Inferior parietal cortex (tissue), 1 donor: ENCODE results near the gene SYNE1.

ENCODE experiments used
- DNase-seq: peaks from one replicate; pipeline ENCODE4 v3.0.0-alpha.2; 2016; ENCODE audit errors: extremely low spot score

SYNE1 gene

DNA sequence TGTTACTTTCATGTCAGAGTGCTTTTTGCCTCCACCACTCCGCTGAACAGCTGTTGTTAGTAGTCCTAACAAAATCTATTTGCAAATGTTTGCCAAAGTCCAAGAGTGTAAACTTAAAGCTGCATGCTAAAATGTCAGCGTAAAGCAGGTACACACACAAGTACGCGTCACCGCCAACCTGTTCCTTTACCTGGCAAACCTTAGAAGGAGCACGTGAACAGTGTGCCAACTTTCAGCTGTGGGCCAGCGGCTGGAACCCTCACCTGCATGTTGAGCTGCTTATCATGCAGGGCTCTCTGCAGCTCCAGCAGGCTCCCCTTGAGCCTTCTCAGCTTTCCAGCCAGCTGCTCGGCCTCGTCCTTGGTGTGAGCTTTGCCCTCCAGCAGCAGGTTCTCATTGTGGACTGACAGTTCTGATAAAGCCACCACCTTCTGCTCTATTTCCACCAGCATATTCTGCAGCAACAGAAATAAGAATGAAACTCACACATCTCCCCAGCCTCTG is 359.3 kb downstream of the SYNE1 start:
- no peak for DNase-seq

DNA sequence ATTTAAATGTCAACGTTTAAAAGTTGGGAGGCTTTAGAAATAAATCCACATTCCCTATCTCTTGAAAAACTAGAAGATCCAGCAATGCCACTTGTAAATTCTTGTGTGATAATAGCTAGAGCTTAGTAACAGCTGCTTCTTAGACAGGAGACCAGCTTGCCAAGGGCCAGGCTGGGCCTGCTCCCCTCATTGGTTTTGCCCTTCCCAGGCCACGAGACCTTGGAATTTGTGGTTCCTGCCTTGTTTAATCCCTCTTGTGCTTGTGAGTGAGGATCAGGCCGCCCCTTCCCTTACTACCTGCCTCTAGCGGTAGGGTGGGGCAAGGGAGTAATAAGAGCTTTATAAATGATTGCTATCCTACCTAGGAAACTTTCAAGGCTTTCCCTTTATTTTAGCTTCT is 363.5 kb downstream of the SYNE1 start:
- DNase-seq, result no peak

DNA sequence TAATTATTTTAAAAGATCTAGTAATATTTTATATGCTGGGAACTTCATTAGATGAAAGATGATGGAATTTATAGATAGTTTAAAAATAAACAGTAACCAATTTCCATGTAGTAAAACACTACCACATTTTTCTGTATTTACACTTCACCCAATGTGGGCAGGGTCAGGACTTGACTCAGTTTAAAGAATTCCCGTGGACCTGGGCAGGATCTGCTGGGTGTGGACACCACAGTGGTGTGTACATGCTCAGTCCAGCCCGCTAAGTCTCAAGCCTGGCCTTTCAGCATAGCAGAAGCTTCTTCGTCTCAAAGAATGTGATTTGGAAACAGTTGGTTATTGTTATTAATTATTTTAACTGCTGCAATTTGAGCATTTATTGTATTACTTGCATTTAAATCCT is 364.2 kb downstream of the SYNE1 start:
- DNase-seq, result no peak

DNA sequence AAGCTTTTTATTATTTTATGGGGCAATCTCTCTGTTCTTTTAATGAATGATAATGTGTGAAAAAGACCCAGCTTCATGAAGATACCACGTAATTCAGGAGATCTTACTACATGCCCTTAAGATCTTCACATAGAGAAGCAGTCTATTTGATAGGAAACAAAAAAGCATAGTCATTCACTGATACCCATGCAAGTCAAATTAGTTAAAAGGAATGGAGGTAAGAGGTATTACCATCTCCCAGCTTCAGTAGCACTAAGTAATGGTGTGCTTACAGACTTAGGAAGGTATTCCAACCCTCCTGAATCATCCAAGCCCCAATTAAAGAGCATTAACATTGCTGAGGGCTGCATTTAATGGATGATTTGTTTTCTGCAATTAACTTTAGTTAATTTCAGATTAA is 364.7 kb downstream of the SYNE1 start:
- DNase-seq, result no peak

DNA sequence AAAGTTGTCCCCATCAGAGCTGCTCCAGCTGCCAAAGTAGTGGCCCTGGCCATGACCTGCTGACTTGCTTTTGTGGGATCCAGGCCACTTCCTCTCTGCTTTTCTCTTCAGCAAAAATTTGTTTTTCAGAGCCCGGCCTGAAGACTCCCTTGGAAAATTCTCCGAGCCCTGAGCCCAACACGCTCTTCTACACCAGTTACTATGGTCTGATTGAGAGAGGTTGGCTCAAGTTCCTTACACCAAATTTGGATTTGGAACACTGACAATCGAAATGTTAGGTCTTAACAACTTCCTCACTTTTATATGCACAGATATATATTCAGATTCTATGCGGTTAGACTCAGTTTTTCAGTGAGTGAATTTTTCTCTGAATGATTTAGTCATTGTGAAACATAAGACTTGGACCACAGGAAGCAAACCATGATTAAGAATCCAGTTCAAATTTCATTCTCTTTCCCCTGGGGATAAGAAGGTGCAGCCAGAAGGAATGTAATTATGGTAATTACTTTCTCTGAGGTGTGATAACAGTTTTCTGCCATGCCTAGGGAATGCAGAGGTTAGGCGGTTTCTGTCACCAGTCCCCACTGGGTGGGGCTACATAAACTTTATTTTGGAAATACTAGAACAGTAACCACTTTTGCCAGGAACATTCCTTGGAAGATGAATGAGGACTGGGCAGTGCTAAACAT is 365.2 kb downstream of the SYNE1 start:
- DNase-seq, result no peak

DNA sequence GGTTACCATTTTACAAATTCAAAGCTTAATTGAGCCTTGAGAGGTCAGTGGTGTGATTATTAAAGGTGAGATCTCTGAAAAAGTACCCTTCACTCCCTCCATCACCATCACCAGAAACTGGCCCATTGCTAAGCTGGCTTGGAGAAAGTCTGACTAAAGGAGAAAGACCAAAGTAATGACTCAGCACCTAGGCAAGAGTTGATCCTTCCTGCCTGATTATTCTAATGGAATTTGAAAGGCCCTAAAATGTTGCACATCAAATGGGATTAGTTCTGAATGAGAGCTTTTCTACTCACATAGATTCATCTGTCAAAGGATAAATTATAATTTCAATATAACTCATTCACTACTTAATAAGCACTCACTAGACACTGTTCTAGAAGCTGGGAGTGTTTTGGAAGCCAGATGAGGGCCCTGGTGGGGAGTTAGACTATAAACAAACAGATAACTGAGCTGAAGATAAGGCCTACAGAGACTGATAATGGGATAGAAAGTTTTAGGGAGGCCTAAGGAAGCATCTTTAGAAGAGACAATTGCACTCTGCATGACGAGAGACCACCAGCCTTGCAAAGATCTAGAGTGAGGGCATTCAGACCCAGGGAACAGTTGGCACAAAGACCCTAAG is 366.7 kb downstream of the SYNE1 start:
- DNase-seq, result no peak

DNA sequence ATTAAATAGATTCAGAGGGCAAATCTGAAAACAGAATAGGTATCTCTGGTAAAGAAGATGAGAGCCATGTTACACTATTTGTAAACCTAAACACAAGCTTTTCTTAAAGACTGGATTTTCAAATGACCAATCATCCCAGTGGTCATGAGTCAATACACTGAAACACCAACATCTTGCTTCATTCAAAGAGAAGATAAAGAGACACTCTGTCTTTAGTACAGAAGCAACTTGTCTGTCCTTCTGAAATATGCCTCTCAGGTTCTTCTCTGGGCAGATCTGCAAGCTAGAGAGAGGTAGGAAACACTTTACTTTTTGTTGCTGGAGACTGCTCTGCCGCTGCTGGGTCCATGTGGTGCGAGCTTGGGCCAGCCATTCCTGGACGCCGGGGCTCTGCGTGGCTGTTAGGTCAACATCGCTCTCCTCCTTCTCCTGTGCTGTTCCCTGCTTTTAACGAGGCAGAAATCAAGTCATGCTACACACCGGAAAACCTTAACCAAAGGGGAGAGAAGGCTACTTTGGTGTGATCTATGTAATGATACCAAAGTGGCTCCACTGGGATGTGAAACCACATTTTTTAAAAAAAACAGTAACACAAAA is 368.2 kb downstream of the SYNE1 start:
- no peak for DNase-seq

DNA sequence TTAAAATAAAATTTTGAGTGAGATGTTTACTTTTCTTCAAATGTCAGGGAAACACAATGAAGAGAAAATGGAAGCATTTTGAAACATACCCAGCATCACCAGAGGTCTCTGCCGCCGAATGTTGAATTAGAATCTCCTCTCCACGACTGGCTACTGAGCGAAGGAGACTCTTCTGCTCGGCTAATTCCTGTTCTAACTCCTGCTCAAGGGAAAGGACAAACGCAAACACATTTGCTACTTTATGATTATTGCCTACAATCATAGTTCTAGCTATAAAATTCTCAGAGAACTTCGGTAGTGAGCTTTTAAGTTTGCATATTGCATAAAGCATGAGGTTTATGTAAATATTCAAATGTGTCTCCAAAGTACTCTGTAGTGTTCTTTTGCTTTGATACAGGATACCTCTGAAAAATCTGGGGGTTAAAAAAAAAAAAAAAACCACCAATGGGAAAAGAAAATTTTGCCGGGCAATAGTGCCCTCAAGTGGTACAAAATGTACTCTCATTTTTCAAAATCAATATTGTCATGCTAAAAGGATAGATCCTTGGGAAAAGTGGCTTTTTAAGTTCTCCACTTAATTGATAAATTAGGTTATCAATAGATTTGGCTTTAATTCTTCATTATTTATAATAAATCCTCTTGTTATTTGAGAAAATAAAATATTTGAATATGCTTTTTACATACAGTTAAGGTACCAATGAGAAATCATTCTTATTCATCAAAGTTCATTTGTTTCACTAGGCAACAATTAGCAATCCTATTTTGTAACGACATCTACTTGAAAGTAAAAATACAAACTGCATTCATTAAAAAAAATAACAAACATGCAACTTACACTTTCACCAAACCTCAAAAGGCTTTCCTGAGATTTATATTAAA is 369.0 kb downstream of the SYNE1 start:
- peak; percentile 72 for DNase-seq

DNA sequence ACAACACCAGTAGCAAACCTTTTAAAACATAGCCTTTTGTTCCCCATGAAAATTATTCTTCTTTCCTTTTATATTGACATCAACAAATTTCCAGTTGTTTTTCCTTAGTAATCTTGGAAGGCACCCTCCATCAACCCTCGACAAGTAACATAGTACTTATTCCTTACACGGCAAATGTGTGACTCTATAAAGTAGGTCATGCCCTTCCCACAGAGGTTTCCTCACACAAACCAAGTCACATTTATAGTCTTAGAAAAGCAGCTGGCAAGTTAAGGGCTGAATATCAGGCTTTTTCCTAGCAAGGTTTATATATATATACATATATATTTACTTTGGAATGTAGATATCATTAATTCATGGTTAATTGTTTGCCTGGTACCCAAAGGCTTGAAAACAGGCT is 371.5 kb downstream of the SYNE1 start:
- DNase-seq, result no peak

DNA sequence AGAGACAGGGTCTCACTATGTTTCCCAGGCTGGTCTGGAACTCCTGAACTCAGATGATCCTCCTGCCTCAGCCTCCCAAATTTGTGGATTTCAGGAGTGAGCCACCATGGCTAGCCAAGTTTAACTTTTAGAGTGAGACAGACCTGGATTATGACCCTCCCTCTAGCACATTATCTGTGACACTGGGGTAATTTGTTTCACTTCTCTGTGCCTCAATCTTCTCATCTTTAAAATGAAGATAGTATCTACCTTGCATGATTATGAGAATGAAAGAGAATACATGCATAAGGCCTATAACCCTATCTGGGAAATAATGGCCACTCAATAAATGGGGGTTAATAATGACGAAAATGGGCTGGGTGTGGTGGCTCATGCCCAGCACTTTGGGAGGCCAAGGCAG is 373.6 kb downstream of the SYNE1 start:
- DNase-seq, result no peak

DNA sequence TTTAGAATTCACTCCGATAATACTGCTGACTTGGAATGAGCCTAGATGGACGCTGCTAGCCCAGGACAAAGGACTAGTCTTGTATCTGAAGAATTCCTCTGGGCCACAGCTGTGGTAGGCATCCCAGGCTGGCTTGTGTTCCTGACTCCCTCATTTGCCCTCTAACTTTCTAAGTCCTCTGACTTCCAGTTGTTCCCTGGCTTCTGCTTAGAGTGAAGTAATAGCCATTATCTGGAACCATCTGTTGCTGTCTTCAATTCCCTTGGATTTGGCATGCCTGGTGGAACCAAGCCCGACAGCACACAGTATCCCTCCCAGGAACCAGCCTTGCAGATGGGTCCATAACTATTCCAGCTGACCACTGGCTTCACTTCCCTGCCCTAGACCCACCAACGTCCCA is 376.0 kb downstream of the SYNE1 start:
- DNase-seq, result no peak

DNA sequence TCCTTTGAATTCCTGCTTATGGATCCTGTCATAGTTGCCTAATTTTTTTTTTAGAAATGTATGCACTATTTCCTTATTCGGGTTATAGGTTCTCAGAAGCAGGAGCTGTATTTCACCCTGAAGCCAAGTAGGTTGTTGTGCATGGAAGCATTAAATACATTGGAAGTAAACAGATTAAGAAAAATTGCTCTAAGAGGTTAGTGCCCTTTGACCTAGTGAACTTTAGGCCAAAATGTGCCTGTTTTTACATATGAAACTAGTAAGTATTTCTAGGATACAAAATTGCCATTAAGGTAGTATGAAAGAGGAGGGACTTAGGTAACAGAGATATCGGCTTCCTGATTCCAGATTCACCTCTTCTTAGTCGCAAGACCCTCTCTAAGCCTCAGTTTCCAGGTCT is 377.9 kb downstream of the SYNE1 start:
- DNase-seq, result no peak

DNA sequence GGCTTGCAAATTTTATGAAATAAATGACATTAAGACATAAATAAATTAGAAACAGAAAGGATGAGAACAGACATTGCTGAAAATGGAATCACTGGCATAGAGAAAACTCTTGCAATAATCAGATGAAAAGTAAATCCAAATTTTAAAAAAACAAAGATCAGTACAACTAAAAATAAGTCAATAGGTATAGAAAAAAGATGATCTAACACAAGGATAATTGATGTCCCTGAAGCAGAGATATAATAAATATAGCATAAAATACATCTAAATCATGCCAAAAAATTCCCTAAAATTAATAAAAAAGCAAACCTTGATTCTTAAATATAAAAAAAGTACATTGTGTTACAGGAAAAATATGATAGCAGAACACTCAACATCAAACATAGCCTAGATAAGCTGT is 379.6 kb downstream of the SYNE1 start:
- DNase-seq, result no peak

DNA sequence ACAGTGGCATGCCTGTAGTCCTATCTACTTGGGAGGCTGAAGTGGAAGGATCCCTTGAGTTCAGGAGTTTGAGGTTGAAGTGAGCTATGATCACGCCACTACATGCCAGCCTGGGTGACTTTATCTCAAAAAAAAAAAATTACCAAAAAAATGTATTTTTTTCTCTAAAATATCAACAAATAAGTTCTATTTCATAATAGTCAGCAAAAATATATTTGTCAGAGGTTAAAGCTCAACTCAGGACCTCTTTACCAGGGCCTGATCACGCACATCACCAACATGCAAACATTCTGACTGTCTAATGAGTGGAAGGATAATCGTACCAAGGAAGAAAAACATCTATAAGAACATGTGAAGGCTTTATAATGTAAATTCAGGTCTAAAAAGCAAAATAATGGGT is 387.0 kb downstream of the SYNE1 start:
- DNase-seq, result no peak

DNA sequence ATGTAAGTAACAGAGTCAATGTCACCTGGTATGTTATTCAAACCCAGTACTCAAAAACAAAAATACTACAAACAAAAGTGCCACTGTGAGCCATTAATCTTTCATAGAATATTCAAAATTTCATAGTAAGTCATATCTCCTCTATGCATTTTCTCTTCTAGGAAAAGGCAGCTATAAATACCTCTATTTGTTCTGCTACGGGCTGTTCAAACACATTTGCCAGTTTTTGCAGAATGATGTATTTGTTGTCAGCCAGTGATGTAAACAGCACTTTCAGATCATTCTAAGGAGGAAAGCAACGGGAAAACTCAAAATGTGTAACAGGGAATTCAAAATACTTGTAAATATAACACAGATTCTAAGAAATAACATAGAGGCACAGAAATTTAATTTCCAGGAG is 388.2 kb downstream of the SYNE1 start:
- DNase-seq, result peak; percentile 21

DNA sequence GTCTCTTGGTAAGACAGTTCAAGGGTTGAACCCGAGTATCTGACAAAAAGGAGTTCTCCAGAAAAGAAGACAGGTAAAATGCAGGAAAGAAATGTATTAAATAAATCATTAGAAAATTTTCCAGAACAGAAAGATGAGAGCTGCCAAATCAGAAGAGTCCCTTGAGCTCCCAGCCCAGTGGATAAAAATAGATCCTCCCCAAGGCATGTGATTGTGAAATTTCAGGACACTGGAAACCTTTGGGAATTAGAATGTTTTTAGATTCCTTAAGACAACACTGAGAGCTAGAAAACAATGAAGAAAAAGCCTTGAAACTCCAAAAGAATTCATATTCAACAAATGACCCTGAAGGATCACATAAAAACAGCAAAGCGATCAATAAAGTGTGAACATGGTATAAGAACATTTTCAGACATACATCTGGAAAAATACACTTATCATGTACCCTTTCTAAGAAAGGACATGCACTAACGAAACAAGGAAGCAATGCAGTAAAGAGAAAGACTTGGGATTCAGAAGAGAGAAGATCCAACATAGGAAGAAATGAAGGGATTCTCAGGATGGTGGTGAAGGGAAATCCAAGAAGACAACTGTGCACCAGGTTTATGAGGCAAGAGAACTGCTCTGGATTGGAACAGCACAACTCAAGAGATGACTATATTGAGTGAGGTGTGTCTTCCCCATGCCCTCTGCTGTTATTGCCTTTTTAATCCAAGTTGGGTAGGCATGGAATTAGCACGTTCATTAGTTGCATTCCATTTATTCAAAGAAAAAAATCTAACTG is 390.4 kb downstream of the SYNE1 start:
- peak; percentile 28 for DNase-seq

DNA sequence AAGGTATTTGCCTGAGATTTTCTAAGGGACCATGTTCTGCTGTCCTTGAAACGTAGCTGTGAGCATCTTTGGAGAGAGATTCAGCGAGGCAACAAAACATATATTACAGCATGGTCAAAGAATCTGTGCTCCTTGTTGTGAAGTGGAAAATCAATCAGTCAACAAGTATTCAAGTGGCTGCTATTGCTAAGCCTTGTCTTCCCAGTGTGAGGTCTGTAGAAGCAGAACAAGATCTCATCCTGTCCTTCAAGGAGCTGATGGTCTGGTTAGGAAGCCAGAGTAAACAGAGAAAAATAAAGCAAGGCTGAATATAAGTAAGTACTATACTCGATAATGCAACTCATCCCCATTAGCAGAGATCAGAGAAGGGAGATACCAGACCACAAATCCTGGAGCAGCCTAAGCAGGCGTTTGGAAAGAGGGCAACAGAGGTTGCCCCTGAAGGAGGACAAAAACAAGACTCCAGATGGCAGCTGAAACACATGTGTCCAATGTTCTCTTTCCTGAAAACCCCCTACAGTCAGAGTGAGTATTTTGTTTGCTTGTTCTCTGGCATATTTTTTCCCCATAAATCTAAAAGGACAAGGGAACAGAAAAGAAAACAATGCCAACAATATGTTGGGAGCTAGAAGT is 392.0 kb downstream of the SYNE1 start:
- DNase-seq, result no peak

DNA sequence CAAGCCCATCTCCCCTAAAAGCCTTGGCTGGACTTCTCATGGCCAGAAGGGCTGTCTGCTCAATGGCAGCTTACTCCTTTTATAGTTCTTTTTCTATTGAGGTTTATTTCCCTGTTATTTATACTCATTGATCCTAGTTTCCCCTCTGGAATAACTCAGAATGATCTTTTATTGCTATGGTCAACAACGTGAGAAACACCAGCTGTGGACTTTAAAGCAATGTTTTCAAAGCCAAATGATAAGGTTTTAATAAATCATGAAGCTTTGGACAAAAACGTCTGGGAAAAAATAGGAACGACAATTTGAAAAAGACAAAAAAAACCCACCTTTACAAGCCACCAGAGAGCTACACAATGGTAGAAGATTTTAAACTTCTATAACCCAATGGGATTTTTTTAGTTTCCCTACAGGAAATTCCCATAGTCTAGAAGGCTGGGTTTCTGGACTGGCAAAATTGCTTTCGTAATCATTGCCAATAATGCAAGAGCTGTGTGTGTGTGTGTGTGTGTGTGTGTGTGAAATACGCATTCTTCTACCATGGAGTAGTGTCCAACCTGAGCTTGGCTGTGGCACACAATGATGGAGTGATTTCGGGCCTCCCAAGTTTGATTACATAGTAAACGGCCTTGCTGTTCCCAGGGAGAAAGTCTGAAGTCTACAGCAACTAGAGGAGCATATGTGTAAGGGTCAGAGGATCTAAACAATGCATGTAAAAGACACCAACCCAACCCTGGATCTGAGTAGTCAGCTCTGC is 396.0 kb downstream of the SYNE1 start:
- no peak for DNase-seq

DNA sequence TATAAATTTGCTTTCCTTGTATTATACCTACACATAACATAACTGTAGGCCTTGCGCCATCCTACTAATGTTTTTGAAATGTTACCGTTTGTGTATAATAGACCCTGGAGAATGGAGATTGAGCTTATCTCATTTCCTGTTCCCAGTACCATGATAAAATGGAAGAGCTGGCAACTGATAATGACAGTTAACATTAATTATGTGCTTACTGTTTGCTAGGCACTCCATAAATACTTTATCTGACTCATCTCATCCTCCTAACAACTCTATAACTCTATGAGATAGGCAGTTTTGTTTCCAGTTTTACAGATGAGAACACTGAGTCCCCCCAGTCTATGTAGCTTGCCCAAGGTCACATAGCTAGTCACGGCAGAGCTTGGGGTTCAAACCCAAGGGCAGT is 396.7 kb downstream of the SYNE1 start:
- DNase-seq, result no peak

DNA sequence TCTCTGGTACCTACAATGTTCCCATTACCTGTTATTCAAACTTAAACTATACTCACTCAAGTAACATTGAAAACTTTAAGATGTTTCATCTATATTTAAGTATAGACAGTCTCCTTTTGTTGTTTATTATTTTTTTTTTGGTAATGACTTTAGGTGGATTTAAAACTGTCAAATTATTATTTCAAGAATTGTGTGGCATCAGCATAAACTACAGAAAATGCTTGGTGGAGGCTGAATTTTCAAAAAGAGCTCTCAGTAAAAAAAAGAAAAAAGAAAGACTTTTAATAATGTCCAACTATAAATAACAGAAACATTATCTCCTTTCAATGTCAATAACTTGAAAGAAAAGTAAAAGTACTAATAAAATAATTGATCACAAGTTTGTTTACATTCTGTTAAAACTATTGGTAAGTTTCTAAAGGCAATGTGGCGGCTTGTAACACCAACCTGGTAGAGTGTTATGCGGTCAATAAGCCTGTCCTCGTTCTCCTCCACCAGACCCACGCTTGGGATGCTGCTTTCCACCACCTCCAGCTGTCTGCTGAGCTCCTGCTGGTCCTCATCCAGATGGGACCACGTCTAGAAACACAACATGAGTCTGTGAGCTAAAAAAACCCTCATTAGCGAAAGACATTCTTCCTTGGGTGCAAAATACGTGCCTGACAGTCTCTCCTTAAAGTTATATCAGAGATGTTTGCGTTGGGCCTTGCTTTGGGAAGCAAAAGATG is 400.6 kb downstream of the SYNE1 start:
- no peak for DNase-seq
